Measurements from ENCODE around the gene MOB1B.

Gene MOB1B

DNA sequence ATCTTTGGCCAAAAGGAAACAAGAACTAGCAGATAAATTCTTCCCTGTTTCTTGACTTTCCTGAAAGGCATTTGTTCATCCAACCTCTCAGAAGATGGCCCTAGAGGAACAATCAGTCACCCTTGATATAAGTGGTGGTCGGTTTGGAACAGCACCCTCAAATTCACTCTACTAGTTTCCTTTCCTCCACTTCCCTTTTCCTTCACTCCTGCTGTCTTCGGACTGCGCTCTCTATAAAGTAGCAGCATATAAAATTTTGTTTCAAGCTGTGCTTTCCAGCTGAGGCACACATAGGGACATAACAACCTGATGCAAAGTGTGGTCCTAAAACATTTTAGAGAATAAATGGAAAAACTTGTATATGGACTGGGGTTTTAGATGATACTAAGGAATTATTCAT lies 29.0 kb upstream of the MOB1B start:
- CTCF ChIA-PET: no interaction called here
- DNase-seq (ENCODE audit: low read depth, low spot score): no peak
- TF ChIP-seq, protein P1, sequence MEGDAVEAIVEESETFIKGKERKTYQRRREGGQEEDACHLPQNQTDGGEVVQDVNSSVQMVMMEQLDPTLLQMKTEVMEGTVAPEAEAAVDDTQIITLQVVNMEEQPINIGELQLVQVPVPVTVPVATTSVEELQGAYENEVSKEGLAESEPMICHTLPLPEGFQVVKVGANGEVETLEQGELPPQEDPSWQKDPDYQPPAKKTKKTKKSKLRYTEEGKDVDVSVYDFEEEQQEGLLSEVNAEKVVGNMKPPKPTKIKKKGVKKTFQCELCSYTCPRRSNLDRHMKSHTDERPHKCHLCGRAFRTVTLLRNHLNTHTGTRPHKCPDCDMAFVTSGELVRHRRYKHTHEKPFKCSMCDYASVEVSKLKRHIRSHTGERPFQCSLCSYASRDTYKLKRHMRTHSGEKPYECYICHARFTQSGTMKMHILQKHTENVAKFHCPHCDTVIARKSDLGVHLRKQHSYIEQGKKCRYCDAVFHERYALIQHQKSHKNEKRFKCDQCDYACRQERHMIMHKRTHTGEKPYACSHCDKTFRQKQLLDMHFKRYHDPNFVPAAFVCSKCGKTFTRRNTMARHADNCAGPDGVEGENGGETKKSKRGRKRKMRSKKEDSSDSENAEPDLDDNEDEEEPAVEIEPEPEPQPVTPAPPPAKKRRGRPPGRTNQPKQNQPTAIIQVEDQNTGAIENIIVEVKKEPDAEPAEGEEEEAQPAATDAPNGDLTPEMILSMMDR (IDR thresholded peaks at IDR 0.05; ENCODE audit: insufficient read depth, low read length, missing control alignments): no peak
- no peak overlapping the region for H3K4me3 ChIP-seq (ENCODE audit: low read depth, low read length)
- POLR2A ChIA-PET: no interaction called here

DNA sequence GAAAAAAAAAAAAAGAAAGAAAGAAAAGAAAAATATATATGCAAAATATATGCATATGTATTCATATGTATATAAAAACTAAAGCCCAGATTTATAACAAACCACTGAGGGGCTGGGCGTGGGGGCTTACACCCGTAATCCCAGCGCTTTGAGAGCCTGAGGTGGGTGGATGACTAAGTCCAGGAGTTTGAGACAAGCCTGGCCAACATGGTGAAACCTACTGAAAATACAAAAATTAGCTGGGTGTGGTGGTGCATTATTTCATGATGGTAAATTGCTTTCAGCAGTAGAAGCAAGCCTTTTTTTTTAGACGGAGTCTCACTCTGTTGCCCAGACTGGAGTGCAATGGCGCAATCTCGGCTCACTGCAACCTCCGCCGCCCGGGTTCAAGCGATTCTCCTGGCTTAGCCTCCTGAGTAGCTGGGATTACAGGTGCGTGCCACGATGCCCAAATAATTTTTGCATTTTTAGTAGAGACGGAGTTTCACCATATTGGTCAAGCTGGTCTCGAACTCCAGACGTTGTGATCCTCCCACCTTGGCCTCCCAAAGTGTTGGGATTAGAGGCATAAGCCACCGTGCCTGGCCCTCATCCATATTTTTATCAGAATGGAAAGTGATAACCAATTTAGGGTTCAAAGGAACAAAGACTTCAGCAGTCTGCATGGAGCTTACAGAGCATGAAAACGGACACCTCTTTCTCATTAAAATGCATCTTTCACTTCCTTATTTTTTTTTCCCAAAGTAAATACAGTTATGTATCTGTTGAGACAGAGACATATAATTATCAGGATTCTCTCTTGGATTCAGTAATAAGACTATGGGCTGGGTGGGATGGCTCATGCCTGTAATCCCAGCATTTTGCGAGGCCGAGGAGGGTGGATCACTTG lies 27.7 kb upstream of the MOB1B start:
- no peak overlapping the region for H3K4me3 ChIP-seq (ENCODE audit: low read depth, low read length)
- DNase-seq (ENCODE audit: low read depth, low spot score): no peak
- TF ChIP-seq, protein P1 (IDR thresholded peaks at IDR 0.05; ENCODE audit: insufficient read depth, low read length, missing control alignments): no peak
- CTCF ChIA-PET: interaction anchor here (1.0 kb wide), 1 partner anchor 137 kb away, joined by 3 read pairs; no protein-coding TSS in a partner anchor
- POLR2A ChIA-PET: no interaction called here

DNA sequence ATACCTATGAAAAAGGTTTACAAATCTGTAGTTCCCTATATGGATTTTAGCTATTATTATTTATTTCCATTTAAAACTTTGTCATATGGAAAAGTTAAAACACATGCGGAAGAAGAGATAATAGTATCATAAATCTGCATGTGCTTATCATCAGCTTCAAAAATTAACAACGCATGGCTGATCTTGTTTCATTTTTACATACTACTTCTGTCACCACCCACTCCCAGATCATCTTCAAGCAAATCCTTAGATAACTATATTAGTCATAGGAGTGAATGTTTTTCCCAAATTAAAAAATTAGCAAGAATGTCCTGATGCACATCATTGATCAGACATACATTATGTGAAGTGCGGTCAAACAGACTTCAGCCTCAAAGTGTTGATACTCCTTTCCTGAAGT lies 24.6 kb upstream of the MOB1B start:
- TF ChIP-seq, protein P1 (IDR thresholded peaks at IDR 0.05; ENCODE audit: insufficient read depth, low read length, missing control alignments): no peak
- no peak overlapping the region for H3K4me3 ChIP-seq (ENCODE audit: low read depth, low read length)
- POLR2A ChIA-PET: no interaction called here
- no peak for DNase-seq (ENCODE audit: low read depth, low spot score)
- CTCF ChIA-PET: no interaction called here

DNA sequence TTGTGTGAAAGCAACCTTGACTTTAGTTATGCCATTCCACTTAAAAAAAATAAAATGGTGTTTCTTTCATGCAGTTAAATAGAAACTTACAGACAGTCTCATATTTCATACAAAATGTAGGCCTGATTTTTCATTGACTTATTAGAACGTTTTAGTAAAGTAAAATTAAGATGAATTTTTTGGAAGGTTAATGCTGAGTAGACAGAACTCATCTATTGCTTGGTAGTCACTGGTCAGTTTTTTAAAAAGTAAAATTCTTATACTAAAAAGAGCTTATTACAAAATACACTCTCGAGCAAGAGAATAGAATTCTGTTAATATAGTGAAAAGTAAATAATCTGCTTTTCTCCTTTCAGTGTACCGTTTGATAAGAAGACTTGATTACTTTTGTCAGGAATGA lies 21.4 kb upstream of the MOB1B start:
- TF ChIP-seq, protein P1 (IDR thresholded peaks at IDR 0.05; ENCODE audit: insufficient read depth, low read length, missing control alignments): no peak
- DNase-seq (ENCODE audit: low read depth, low spot score): no peak
- ChIA-PET CTCF (no interaction called here), POLR2A (no interaction called here)
- H3K4me3 ChIP-seq (ENCODE audit: low read depth, low read length): no peak overlapping the region

DNA sequence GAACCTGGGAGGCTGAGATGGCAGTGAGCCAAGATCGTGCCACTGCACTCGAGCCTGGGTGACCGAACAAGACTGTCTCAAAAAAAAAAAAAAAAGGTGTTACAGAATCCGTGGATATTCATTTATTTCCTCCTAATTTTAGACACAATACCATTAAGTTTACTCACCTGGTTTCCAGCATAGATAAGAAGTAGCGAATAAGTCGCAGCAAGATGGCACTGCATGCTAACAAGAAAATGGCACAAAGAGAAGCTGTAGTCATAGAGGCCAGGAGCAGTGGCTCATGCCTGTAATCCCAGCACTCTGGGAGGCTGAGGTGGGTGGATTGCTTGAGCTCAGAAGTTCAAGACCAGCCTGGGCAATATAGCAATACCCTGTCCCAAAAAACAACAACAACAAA lies 17.0 kb upstream of the MOB1B start:
- ChIA-PET CTCF (interaction anchor here (0.6 to 2.2 kb wide), 3 partner anchors 16 to 827 kb away, joined by 5 to 7 read pairs (median 5); partner anchors contain the start of gene MOB1B), POLR2A (no interaction called here)
- TF ChIP-seq, protein P1 (IDR thresholded peaks at IDR 0.05; ENCODE audit: insufficient read depth, low read length, missing control alignments): no peak
- H3K4me3 ChIP-seq (ENCODE audit: low read depth, low read length): no peak overlapping the region
- no peak for DNase-seq (ENCODE audit: low read depth, low spot score)

DNA sequence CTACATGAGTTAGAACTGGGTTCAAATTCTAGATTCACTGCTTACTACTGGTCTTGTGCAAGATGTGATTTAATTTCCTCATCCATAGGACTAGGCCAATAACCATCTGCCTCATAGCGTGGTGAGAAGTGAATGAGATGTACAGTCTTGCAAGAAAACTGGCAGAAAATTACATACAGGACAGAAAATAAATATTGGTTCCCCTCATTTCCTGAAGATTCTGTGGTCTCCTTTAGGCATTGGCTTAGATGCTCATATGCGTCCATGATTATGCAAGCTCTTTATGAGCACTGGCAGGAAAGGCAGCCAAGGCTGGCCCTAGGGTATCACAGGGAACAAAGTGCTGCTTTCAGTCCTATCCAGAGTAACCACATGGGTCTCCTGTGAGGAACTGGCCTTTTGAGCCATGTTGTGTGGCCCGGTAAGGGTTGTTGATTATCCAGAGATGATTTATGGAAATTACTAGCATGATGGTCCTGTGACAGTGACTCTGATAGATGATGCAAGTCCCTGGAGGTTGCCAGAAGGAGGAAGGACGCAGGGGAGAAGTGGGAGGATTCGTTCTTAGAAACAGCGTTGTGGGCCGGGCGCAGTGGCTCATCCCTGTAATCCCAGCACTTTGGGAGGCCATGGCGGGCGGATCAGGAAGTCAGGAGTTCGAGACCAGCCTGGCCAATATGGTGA lies 9.9 kb upstream of the MOB1B start:
- ChIA-PET POLR2A (no interaction called here), CTCF (no interaction called here)
- no peak overlapping the region for H3K4me3 ChIP-seq (ENCODE audit: low read depth, low read length)
- no peak for DNase-seq (ENCODE audit: low read depth, low spot score)
- TF ChIP-seq, protein P1 (IDR thresholded peaks at IDR 0.05; ENCODE audit: insufficient read depth, low read length, missing control alignments): no peak

Data from AG04449 (cell line).